GM19455 (cell line): ENCODE data around the gene CCDC92.
A peak's percentile ranks its signal among the peaks of the same experiment; 100 is the strongest.

ENCODE experiments used
- ATAC-seq: cut with Tn5 transposase; IDR thresholded peaks from one replicate; pipeline ENCODE4 v1.9.1; 2021; ENCODE audit not compliant: unreplicated experiment

The CCDC92 gene

DNA sequence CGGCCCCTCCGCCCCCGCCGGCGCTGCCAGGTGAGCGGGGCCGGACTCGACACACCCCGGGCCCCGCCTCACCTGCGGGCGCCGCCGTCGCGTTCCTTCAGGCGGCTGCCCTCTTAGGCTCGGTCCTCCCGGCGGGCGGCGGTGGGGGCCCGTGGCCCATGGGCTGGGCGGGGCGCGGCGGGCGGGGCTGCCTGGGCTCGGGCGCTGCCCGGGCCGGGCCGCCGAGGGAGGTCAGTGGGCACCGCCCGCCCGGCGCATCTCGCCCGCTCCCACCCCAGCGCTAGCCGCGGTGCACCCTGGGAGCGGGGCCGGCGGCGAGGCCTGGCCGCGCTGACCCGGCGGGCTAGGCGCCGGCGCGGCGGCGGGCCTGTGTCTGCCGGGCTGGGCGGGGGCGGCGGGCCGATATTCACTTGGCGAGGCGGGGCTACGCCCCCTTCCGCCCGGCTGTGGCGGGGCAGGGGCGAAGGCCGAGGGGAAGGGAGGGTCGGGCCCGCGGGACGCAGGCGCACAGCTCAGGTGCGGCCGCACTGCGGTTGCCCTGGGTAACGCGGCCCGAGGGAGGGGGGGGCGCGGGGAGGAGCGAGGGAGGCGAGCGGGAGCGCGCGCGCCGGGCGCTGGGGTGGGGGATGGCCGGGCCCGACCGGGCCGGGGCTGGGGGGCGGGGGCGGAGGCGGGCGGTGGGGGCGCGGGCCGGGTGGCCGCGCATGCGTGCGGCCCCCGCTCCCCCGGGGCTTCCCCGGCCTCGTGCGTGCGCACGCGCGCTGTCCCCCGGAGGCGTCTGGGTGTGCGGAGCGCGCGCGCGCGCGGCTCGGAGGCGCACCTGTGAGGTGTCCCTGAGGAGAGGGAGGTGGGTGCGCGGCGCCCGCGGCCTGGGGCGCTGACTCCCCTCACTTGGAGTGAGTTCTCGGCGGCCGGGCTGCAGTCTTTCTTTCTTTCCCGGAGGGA, at the start of gene CCDC92, which contains the start of gene ZNF664:
CCDC92 (minus strand) TSS at position 375 of the 945 bp plus-strand sequence. CDS start 28,526 bp downstream, outside the sequence.
ZNF664 (plus strand) TSS at position 759 of the 945 bp plus-strand sequence. CDS start 38,930 bp downstream, outside the sequence.
- ATAC-seq: peak; percentile 82

DNA sequence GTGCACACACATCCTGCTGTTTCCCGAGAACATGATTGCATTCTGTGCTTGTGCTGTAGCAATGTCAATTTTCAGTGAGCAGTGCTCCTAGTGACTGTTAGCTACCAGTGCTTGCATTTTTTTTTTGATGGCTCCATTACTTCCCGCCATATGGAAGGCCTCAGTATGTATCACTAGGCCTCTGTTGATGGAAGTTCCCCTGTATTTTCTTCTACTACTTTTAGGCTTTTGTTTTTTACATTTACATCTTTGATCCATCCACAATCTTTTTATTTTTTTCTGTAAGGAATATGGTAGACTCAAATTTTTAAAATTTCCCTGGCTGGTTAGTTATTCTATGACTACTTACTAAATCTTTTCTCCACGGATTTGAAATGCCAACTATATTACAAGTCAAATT, 49.5 kb upstream of the CCDC92 start:
- no peak for ATAC-seq

DNA sequence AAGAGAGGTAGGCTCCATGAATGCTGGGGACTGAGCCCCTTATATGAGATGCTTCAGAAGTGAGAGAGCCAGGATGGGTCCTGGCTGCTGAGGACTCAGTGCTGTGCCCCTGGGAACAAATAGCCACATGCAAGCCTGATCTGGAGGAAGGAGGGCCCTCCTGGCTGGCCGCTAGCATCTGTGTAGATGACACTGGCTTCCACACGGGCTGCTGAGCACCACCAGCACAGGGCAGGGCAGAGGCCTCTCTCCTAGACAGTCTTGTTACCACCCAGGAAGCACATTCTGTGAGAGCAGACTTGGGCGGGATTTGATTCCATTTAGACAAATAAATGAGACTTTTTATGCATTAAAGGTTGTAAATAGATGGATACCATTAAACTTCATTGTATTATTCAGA, 48.4 kb upstream of the CCDC92 start:
- ATAC-seq: no peak

DNA sequence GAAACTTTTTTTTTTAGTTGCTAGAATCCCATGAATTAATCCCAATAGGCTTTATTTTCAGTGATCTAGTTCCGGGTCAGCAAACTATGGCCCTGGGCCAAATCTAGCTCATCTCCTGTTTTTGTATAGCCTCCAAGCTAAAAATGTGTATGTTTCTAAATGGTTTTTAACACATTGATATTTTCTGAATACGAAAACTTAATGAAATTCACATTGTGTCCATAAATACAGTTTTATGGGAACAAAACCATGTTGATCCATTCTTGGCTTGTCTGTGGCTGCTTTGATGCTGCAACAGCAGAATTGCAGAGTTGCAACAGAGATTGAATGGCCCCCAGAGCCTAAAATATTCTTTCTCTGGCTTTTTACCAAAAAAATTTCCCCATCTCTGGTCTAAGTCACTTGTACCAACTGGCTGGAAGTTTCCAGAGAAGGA, 47.9 kb upstream of the CCDC92 start:
- ATAC-seq: no peak

- ATAC-seq: no peak
Observed at GRCh38 chr12:124019115-124019514, 46.5 kb upstream of the CCDC92 start.

DNA sequence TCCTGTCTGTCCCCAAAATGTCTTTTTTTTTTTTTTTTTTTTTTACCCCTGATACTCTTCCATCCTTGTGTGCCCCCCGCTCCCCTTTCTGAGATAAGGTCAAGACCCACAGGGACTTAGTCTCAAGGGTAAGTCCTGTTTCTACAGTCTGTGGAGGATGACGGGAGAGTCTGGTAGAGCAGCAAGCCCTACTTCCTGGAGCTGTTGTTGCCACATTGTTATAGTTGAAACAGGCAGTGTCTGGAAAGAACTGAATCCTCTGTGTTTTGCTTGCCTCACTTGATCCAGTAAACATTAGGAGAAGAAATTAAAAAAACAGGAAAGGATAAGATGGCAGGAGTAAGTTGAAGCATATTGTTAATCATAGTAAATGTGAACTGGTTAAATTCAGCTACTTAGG, 45.9 kb upstream of the CCDC92 start:
- no peak for ATAC-seq

- ATAC-seq: no peak
Observed at GRCh38 chr12:124017064-124017463, 44.4 kb upstream of the CCDC92 start.

DNA sequence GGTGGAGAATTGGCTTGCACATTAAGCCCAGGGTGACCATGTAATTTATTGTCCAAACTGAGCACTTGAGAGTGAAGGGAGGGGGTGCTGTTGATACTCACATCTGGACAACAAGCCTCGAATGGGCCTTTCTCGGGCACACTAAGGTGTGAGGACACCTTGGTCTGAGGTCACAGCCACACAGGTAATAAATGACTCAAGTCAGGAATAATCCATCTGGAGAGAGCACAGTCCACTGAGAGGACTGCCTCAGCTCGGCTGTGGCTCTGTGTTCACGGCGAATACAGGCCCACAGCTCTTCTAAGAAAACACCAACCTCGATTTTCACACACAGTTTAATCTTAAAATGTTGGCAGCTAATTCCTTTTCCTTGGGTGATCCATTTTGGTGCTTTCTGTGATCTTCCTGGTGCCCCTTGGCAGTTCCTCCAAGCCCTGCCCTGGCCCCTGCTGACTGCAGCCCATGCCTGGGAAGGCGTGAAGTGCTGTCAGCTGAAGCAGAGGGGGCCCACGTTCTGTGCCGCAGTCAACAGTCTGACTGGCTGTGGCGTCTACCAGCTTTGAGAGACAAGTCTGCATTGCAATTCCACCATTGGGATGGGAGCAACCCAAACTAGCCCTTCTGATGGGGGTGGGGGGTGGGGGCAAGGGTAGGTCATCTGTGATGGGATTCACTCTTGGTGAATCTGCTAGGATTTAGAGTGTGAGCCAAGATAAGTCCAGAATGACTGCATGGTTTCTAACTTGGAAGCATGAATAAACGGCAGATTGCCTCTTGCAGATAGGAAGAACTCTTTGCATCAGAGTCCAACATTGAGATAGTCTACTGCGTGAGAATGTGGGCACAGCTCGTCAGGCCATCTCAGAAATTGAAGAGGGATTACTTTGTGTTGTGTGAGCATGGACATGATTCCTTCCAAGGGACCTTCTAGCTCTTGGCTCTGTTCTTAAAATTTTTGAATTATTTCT, 43.1 kb upstream of the CCDC92 start:
- ATAC-seq: no peak

- ATAC-seq: no peak
Observed at GRCh38 chr12:124013073-124013472, 40.4 kb upstream of the CCDC92 start.

- ATAC-seq: no peak
Observed at GRCh38 chr12:124011435-124012115, 38.9 kb upstream of the CCDC92 start.

DNA sequence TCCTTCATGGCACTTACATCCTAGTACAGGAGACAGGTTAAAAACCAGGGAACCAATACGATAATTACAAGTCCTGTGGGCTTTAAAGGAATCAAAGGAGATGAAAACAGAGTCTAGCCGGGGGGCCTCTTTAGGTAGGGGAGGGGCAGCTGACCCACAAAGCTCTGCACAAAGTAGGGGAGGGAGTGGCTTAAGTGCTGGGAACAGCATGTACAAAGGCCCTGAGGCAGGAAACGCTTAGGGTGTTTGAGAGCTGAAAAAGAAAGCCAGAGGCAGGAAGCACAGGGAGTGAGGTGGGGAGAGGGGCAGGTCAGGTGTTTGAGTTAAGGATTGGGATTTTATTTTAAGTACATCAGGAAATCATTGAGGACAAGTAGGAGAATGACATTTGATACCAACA, 38.1 kb upstream of the CCDC92 start:
- ATAC-seq: no peak

DNA sequence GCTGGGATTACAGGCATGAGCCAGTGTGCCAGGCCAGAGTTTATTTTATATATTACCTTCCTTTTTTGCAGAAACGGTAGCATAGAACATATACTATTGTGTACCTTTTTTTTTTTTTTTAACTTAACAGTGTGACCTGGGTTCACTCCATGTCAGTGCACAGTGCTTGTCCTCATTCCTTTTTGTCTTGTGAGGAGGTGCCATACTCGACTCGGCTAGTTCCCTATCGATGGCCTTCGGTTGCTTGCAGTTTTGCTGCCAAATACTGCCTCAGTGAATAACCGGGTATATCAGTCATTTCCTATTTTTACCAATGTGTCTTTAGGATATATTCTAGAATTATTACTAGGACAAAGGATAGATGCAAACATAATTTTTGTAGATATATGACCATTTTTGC, 37.1 kb upstream of the CCDC92 start:
- ATAC-seq: no peak

- no peak for ATAC-seq
Observed at GRCh38 chr12:124008595-124008994, 36.0 kb upstream of the CCDC92 start.

- no peak for ATAC-seq
Observed at GRCh38 chr12:124007826-124008570, 35.4 kb upstream of the CCDC92 start.

DNA sequence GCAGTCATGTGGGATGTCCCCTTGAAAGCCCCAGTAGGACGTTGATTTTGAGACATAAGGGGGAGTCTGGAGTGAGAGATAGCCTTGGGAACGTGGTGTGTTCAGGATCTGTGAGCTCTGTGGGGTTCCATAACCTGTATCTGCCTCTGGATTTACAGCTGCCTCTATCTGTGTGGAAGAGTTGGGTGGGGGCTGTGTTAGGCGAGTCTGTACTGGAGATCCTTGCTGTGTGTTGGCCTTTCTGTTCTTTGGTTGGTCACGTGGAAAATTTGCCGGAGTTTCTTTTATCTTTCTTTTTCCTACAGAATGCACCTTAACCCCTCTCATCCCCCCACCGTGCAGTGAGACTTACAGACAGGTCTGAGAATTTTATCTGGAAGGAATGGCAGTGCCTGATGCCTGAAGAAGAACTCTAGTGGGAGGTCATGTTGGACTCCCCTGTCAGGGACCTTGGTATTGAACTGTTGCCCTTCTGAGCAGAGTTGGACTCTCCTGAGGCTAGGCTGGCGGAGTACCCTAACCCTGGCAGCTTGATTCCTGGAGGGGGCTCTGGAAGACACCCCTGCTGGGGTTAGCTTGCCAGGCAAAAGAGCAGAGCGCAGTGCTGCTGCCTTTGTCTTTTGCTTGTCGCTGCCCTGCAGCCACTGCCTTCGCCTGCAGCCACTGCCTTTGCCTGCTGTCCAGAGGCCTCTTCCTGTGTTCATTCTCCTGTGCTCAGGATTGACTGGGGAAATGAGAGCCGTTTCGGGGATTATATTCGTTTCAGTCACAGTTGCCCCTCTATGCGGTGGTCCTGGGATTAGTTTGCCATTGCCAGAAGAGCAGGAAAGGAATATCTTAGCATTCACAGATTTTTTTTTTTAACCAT, 34.4 kb upstream of the CCDC92 start:
- ATAC-seq: no peak

GRCh38 chr12:124006085-124006845, 33.6 kb upstream of the CCDC92 start:
- ATAC-seq: no peak

DNA sequence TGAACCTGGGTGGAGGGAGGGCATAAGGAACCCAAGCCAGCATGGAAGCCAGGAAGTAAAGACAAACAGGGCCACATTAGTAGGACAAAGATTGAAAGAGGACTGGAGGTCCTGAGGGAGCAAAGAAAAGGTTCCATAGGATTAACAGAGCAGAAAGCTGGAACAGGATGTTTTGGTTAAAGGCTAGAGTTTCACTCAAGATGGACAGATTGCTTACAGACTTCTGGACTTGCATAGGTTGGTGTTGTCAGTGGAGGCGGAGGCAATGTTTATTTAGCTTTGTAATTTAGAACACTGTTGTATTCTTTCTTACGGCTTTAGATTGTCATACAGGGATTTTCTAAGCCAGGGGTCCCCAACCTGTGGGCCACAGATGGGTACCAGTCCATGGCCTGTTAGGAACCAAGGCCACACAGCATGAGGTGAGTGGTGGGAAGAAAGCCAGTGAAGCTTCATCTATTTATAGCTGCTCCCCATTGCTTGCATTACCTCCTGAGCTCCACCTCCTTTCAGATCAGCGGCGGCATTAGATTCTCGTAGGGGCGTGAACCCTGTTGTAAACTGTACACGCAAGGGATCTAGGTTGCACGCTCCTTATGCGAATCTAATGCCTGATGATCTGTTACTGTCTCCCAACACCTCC, 31.7 kb upstream of the CCDC92 start:
- ATAC-seq: no peak

- no peak for ATAC-seq
Observed at GRCh38 chr12:124002654-124003053, 30.0 kb upstream of the CCDC92 start.
